GM12878 (cell line): Measurements from ENCODE around the gene SH2D5. TPM values are rescaled to one million over a fixed set of nuclear protein-coding genes. Genes with fewer than 3 reads are reported as not detected.

Source experiments
- CEBPB ChIP-seq, 2 experiments: fragments of 150-350 bp in 1 of 2; IDR thresholded peaks; 2 replicates each; pipeline ENCODE4 v1.6.1; 2012 to 2014; ENCODE audit warnings: low read depth in 2 of 2, low read length in 2 of 2, borderline replicate concordance in 1 of 2, inconsistent platforms in 1 of 2
- CHD1 ChIP-seq: IDR thresholded peaks from 2 replicates; pipeline ENCODE4 v1.6.1; 2012; ENCODE audit warnings: low read depth, low read length, improper control_type of control experiment
- DPF2 ChIP-seq: fragments of 450-650 bp; IDR thresholded peaks from 2 replicates; pipeline ENCODE4 v1.6.1; 2017; ENCODE audit warnings: mild to moderate bottlenecking
- E2F8 ChIP-seq: fragments of 450-650 bp; IDR thresholded peaks from 2 replicates; pipeline ENCODE4 v1.6.1; 2018; ENCODE audit warnings: mild to moderate bottlenecking, low read depth, moderate library complexity; ENCODE audit not compliant: partially characterized antibody
- GATAD2B ChIP-seq: fragments of 450-650 bp; conservative IDR thresholded peaks from 2 replicates; pipeline ENCODE4 v1.6.1; 2017; ENCODE audit warnings: low read depth, mild to moderate bottlenecking, moderate library complexity
- HDGF ChIP-seq: fragments of 450-650 bp; IDR thresholded peaks from 2 replicates; pipeline ENCODE4 v1.6.1; 2016; ENCODE audit warnings: antibody characterized with exemption
- JUNB ChIP-seq: IDR thresholded peaks from 2 replicates; pipeline ENCODE4 v1.6.1; 2016; ENCODE audit warnings: antibody characterized with exemption, mild to moderate bottlenecking
- MTA3 ChIP-seq: IDR thresholded peaks from 2 replicates; pipeline ENCODE4 v1.6.1; 2012; ENCODE audit warnings: low read length, inconsistent platforms, borderline replicate concordance
- NFXL1 ChIP-seq: fragments of 450-650 bp; IDR thresholded peaks from 2 replicates; pipeline ENCODE4 v1.6.1; 2017; ENCODE audit warnings: antibody characterized with exemption, mild to moderate bottlenecking, borderline replicate concordance
- POLR2A ChIP-seq: IDR thresholded peaks from 2 replicates; pipeline ENCODE4 v1.6.1; 2011; ENCODE audit warnings: low read depth, mild to moderate bottlenecking, low read length
- POLR2AphosphoS5 ChIP-seq: IDR thresholded peaks from 2 replicates; pipeline ENCODE4 v1.6.1; 2011; ENCODE audit warnings: mild to moderate bottlenecking, low read length, inconsistent platforms
- RAD21 ChIP-seq: IDR thresholded peaks from 2 replicates; pipeline ENCODE4 v1.6.1; 2011; ENCODE audit warnings: mild to moderate bottlenecking, low read depth, low read length, moderate library complexity; ENCODE audit not compliant: insufficient read depth
- SMC3 ChIP-seq: IDR thresholded peaks from 2 replicates; pipeline ENCODE4 v1.6.1; 2011; ENCODE audit warnings: low read length, improper control_type of control experiment, borderline replicate concordance
- polyA plus RNA-seq, 11 experiments: library from polyadenylated mRNA; depleted of rRNA in 4 of 11; unstranded in 6 of 11; stranded (reverse) in 5 of 11; fragments of >200 nt; fragmentation: Nextera tagmentation in 4 of 11; fragmentation: Illumina TruSeq in 1 of 11; extraction: Ambion mirVana in 4 of 11; extraction: Trizol in 1 of 11; gene quantifications; 1 replicate in 1 of 11; 2 replicates in 10 of 11; pipeline versions ENCODE4 v1.2.1 to v1.2.3, GENCODE V29; 2011 to 2016; ENCODE audit warnings: inconsistent platforms in 2 of 11, missing spikeins in 2 of 11, low read depth in 1 of 11
- total RNA-seq, 4 experiments: library from RNA; depleted of rRNA in 3 of 4; stranded (reverse); fragments of >200 nt in 3 of 4; fragmentation: Illumina TruSeq in 1 of 4; extraction: Trizol in 1 of 4; gene quantifications; 2 replicates each; pipeline versions ENCODE4 v1.2.1 to v1.2.3, GENCODE V29; 2013 to 2021
- TF ChIP-seq, protein P1 (sequence below): IDR thresholded peaks from 2 replicates; pipeline ENCODE4 v1.6.1; 2012; ENCODE audit warnings: improper control_type of control experiment, low read depth, low read length; ENCODE audit not compliant: insufficient replicate concordance
- TF ChIP-seq, protein P2 (sequence below): IDR thresholded peaks from 2 replicates; pipeline ENCODE4 v1.6.1; 2012; ENCODE audit warnings: low read depth, low read length, improper control_type of control experiment
- TF ChIP-seq, protein P3 (sequence below): fragments of 450-650 bp; IDR thresholded peaks from 2 replicates; pipeline ENCODE4 v1.6.1; 2017; ENCODE audit warnings: mild to moderate bottlenecking, moderate library complexity

Gene SH2D5
- total and polyA plus RNA-seq, 10 of the 15 experiments (the other 5 are each of a cell fraction or from before 2014, with no cell fraction given), result 0.03 to 0.62 (median 0.20) TPM; not detected in 3

DNA sequence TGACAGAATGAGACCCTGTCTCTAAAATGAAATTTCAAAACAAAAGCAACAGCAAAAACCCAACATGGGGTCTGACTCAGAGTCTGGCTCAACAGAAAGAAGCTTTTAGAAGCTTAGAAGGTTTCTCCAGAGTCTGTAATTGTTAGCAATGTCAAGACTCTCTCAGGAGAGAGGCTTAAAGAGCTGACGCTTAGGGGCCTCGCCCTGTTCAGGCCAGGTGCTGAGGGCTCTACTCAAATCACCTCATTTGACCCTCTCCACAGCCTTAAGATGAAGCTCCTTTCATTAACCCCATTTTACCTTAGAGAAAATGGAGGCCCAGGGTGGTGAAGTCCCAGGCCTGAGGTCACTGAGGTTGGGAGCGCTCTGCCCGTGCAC, 9.4 kb downstream of the SH2D5 start (continued):
- TF ChIP-seq, protein P1, sequence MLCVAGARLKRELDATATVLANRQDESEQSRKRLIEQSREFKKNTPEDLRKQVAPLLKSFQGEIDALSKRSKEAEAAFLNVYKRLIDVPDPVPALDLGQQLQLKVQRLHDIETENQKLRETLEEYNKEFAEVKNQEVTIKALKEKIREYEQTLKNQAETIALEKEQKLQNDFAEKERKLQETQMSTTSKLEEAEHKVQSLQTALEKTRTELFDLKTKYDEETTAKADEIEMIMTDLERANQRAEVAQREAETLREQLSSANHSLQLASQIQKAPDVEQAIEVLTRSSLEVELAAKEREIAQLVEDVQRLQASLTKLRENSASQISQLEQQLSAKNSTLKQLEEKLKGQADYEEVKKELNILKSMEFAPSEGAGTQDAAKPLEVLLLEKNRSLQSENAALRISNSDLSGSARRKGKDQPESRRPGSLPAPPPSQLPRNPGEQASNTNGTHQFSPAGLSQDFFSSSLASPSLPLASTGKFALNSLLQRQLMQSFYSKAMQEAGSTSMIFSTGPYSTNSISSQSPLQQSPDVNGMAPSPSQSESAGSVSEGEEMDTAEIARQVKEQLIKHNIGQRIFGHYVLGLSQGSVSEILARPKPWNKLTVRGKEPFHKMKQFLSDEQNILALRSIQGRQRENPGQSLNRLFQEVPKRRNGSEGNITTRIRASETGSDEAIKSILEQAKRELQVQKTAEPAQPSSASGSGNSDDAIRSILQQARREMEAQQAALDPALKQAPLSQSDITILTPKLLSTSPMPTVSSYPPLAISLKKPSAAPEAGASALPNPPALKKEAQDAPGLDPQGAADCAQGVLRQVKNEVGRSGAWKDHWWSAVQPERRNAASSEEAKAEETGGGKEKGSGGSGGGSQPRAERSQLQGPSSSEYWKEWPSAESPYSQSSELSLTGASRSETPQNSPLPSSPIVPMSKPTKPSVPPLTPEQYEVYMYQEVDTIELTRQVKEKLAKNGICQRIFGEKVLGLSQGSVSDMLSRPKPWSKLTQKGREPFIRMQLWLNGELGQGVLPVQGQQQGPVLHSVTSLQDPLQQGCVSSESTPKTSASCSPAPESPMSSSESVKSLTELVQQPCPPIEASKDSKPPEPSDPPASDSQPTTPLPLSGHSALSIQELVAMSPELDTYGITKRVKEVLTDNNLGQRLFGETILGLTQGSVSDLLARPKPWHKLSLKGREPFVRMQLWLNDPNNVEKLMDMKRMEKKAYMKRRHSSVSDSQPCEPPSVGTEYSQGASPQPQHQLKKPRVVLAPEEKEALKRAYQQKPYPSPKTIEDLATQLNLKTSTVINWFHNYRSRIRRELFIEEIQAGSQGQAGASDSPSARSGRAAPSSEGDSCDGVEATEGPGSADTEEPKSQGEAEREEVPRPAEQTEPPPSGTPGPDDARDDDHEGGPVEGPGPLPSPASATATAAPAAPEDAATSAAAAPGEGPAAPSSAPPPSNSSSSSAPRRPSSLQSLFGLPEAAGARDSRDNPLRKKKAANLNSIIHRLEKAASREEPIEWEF, result no peak
- TF ChIP-seq CEBPB (IDR thresholded peaks at IDR 0.05; ENCODE audit: borderline replicate concordance in 1 of 2, low read depth in 2 of 2, low read length in 2 of 2) (no peak), RAD21 (no peak), NFXL1 (no peak), CHD1 (no peak), MTA3 (no peak), HDGF (no peak), E2F8 (no peak), SMC3 (no peak), GATAD2B (no peak), POLR2AphosphoS5 (no peak), POLR2A (no peak), DPF2 (no peak), JUNB (no peak)
- TF ChIP-seq, protein P2, sequence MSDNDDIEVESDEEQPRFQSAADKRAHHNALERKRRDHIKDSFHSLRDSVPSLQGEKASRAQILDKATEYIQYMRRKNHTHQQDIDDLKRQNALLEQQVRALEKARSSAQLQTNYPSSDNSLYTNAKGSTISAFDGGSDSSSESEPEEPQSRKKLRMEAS, result no peak
- TF ChIP-seq, protein P3, sequence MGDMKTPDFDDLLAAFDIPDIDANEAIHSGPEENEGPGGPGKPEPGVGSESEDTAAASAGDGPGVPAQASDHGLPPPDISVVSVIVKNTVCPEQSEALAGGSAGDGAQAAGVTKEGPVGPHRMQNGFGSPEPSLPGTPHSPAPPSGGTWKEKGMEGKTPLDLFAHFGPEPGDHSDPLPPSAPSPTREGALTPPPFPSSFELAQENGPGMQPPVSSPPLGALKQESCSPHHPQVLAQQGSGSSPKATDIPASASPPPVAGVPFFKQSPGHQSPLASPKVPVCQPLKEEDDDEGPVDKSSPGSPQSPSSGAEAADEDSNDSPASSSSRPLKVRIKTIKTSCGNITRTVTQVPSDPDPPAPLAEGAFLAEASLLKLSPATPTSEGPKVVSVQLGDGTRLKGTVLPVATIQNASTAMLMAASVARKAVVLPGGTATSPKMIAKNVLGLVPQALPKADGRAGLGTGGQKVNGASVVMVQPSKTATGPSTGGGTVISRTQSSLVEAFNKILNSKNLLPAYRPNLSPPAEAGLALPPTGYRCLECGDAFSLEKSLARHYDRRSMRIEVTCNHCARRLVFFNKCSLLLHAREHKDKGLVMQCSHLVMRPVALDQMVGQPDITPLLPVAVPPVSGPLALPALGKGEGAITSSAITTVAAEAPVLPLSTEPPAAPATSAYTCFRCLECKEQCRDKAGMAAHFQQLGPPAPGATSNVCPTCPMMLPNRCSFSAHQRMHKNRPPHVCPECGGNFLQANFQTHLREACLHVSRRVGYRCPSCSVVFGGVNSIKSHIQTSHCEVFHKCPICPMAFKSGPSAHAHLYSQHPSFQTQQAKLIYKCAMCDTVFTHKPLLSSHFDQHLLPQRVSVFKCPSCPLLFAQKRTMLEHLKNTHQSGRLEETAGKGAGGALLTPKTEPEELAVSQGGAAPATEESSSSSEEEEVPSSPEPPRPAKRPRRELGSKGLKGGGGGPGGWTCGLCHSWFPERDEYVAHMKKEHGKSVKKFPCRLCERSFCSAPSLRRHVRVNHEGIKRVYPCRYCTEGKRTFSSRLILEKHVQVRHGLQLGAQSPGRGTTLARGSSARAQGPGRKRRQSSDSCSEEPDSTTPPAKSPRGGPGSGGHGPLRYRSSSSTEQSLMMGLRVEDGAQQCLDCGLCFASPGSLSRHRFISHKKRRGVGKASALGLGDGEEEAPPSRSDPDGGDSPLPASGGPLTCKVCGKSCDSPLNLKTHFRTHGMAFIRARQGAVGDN, result no peak
